Measurements from ENCODE around the gene TPCN2. TPM values are rescaled to one million over a fixed set of nuclear protein-coding genes. Genes with fewer than 3 reads are reported as not detected.

TPCN2 gene
- total and polyA plus RNA-seq, 4 experiments from 2014 or later: 6.6 to 23.0 (median 14.8) TPM

DNA sequence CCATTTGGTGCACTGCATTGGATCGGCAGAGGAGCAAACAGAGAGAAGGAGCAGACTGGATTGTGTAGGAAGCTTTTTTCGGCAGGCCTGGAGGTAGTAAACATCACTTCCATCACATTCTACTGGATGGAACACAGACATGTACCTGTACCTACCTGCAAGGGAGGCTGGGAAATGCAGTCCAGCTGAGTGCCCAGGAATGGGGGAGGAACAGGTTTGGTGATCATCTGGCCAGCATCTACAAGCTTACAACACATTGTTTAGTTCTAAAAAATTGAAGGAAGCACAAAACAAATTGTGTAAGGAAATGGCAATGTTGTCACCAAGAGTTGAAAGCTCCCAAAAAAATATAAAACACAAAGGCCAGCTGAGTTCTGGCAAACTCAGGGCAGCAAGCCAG is 126.1 kb downstream of the TPCN2 start:
- H3K9me3 Mint-ChIP-seq: peaks cover 0 to 12% (median 9%) of the 10 kb centered on the region in 8 donors
- no peaks in the 10 kb centered on the region for H3K36me3 ChIP-seq (ENCODE audit: insufficient read depth, low read length)
- no peaks in the 10 kb centered on the region for H3K4me1 Mint-ChIP-seq
- H3K27me3 ChIP-seq (ENCODE audit: insufficient read depth, low read length): no peaks in the 10 kb centered on the region
- ChIA-PET POLR2A (ENCODE audit: partially characterized antibody) (no interaction called here), CTCF (ENCODE audit: partially characterized antibody) (no interaction called here)
- no peaks in the 10 kb centered on the region for H3K27me3 Mint-ChIP-seq
- no peak overlapping the region for H3K4me3 ChIP-seq (ENCODE audit: low read length in 2 of 2)
- no peaks in the 10 kb centered on the region for H3K9me3 ChIP-seq (ENCODE audit: control insufficient read depth in 1 of 2, low read length in 2 of 2)
- no peaks in the 10 kb centered on the region for H3K36me3 Mint-ChIP-seq
- intact Hi-C loops (cut with micrococcal nuclease): no loop called here
- no peak overlapping the region for H3K27ac ChIP-seq (ENCODE audit: low read depth, low read length)
- no peak overlapping the region for H3K4me3 Mint-ChIP-seq
- H3K4me1 ChIP-seq (ENCODE audit: insufficient read depth, low read length): no peaks in the 10 kb centered on the region
- H3K27ac Mint-ChIP-seq: no peak overlapping the region
- no peak for DNase-seq

GRCh38 chr11:69178819-69179482 is 130.2 kb downstream of the TPCN2 start:
- intact Hi-C loops (cut with micrococcal nuclease): no loop called here
- H3K27ac ChIP-seq (ENCODE audit: low read depth, low read length): no peak overlapping the region
- Mint-ChIP-seq H3K4me3 (no peak overlapping the region), H3K36me3 (no peaks in the 10 kb centered on the region), H3K9me3 (peaks cover 0 to 13% (median 8%) of the 10 kb centered on the region in 8 donors), H3K4me1 (peaks cover 0 to 2% (median 0%) of the 10 kb centered on the region in 4 donors), H3K27me3 (peaks cover 1 to 3% of the 10 kb centered on the region in 2 donors), H3K27ac (no peak overlapping the region)
- H3K27me3 ChIP-seq (ENCODE audit: insufficient read depth, low read length): no peaks in the 10 kb centered on the region
- no peaks in the 10 kb centered on the region for H3K36me3 ChIP-seq (ENCODE audit: insufficient read depth, low read length)
- no peak for DNase-seq
- H3K9me3 ChIP-seq (ENCODE audit: control insufficient read depth in 1 of 2, low read length in 2 of 2): no peaks in the 10 kb centered on the region
- ChIA-PET POLR2A (ENCODE audit: partially characterized antibody) (no interaction called here), CTCF (ENCODE audit: partially characterized antibody) (interaction anchor here (0.9 kb wide), 1 partner anchor 16 kb away, joined by 3 read pairs; no protein-coding TSS in a partner anchor)
- H3K4me1 ChIP-seq (ENCODE audit: insufficient read depth, low read length): no peaks in the 10 kb centered on the region
- H3K4me3 ChIP-seq (ENCODE audit: low read length in 2 of 2): no peak overlapping the region

DNA sequence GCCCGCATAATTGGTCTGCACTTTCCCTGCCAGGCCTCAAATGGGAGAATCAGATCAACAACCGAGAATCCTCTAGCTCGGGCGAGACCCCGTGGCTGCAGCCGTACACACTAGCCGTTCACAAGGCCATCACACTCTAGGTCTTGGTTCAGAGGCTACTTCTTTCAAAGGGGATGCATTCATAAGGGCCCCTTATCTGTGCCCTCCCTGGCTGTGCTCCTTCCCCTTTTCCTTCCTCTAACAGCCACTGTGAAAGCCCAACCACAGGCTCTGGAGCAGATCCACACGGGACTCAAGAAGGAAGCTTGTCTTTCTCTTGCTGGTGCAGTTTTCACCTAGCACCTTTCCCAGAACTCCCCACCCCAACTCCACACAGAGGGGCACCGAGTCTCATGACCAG is 131.5 kb downstream of the TPCN2 start:
- intact Hi-C loops (cut with micrococcal nuclease): no loop called here
- no peaks in the 10 kb centered on the region for H3K36me3 Mint-ChIP-seq
- CTCF ChIA-PET (ENCODE audit: partially characterized antibody): no interaction called here

DNA sequence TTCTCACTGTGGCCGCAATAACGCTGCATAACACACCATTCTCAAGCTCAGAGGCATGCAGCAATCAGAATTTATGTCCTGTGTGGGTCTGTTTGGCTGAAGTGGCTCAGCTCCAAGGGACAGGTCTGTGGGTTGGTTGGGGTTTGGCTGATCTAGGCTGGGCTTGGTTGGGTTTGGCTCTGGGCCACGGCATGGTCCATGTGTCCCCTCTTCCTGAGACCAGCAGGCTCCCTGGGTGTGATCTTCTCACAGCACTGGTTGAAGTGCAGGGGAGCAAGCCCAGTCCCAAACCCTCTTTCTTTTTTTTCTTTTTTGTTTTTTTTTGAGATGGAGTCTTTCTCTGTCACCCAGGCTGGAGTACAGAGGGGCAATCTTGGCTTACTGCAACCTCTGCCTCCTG is 132.0 kb downstream of the TPCN2 start:
- no peak for DNase-seq
- intact Hi-C loops (cut with micrococcal nuclease): no loop called here

More for the DNA sequence above, 131.5 kb downstream of the TPCN2 start:
- no peak for DNase-seq
- Mint-ChIP-seq H3K27ac (no peak overlapping the region), H3K27me3 (peaks cover 1 to 6% of the 10 kb centered on the region in 2 donors), H3K9me3 (peaks cover 0 to 8% (median 2%) of the 10 kb centered on the region in 8 donors), H3K4me3 (no peak overlapping the region), H3K4me1 (peaks cover 0 to 2% (median 0%) of the 10 kb centered on the region in 4 donors)
- Histone ChIP-seq H3K27me3 (ENCODE audit: insufficient read depth, low read length) (no peaks in the 10 kb centered on the region), H3K4me1 (ENCODE audit: insufficient read depth, low read length) (no peaks in the 10 kb centered on the region), H3K27ac (ENCODE audit: low read depth, low read length) (no peak overlapping the region), H3K4me3 (ENCODE audit: low read length in 2 of 2) (no peak overlapping the region), H3K9me3 (ENCODE audit: control insufficient read depth in 1 of 2, low read length in 2 of 2) (no peaks in the 10 kb centered on the region), H3K36me3 (ENCODE audit: insufficient read depth, low read length) (no peaks in the 10 kb centered on the region)
- POLR2A ChIA-PET (ENCODE audit: partially characterized antibody): no interaction called here

GRCh38 chr11:69183613-69184012 is 134.9 kb downstream of the TPCN2 start:
- H3K36me3 Mint-ChIP-seq: no peaks in the 10 kb centered on the region
- Histone ChIP-seq H3K27ac (ENCODE audit: low read depth, low read length) (no peak overlapping the region), H3K4me3 (ENCODE audit: low read length in 2 of 2) (no peak overlapping the region), H3K4me1 (ENCODE audit: insufficient read depth, low read length) (no peaks in the 10 kb centered on the region), H3K9me3 (ENCODE audit: control insufficient read depth in 1 of 2, low read length in 2 of 2) (no peaks in the 10 kb centered on the region), H3K27me3 (ENCODE audit: insufficient read depth, low read length) (peaks cover 3% of the 10 kb centered on the region), H3K36me3 (ENCODE audit: insufficient read depth, low read length) (no peaks in the 10 kb centered on the region)
- H3K4me1 Mint-ChIP-seq: peaks cover 0 to 2% (median 0%) of the 10 kb centered on the region in 4 donors
- H3K4me3 Mint-ChIP-seq: no peak overlapping the region
- ChIA-PET POLR2A (ENCODE audit: partially characterized antibody) (no interaction called here), CTCF (ENCODE audit: partially characterized antibody) (no interaction called here)
- peaks cover 0 to 14% (median 7%) of the 10 kb centered on the region in 8 donors for H3K9me3 Mint-ChIP-seq
- H3K27me3 Mint-ChIP-seq: peaks cover 1 to 7% of the 10 kb centered on the region in 2 donors
- no peak overlapping the region for H3K27ac Mint-ChIP-seq
- no peak for DNase-seq
- intact Hi-C loops (cut with micrococcal nuclease): no loop called here

More for the DNA sequence above, 132.0 kb downstream of the TPCN2 start:
- Histone ChIP-seq H3K27me3 (ENCODE audit: insufficient read depth, low read length) (no peaks in the 10 kb centered on the region), H3K4me3 (ENCODE audit: low read length in 2 of 2) (no peak overlapping the region), H3K9me3 (ENCODE audit: control insufficient read depth in 1 of 2, low read length in 2 of 2) (no peaks in the 10 kb centered on the region), H3K36me3 (ENCODE audit: insufficient read depth, low read length) (no peaks in the 10 kb centered on the region), H3K4me1 (ENCODE audit: insufficient read depth, low read length) (no peaks in the 10 kb centered on the region), H3K27ac (ENCODE audit: low read depth, low read length) (no peak overlapping the region)
- peaks cover 0 to 2% (median 0%) of the 10 kb centered on the region in 4 donors for H3K4me1 Mint-ChIP-seq
- H3K4me3 Mint-ChIP-seq: no peak overlapping the region
- CTCF ChIA-PET (ENCODE audit: partially characterized antibody): no interaction called here
- H3K36me3 Mint-ChIP-seq: no peaks in the 10 kb centered on the region
- POLR2A ChIA-PET (ENCODE audit: partially characterized antibody): no interaction called here
- peaks cover 1 to 6% of the 10 kb centered on the region in 2 donors for H3K27me3 Mint-ChIP-seq
- peaks cover 0 to 5% (median 1%) of the 10 kb centered on the region in 8 donors for H3K9me3 Mint-ChIP-seq
- H3K27ac Mint-ChIP-seq: no peak overlapping the region

Small RNA genes within 50 kb of the gene (microRNA-seq; reads per million reads assigned to microRNA genes)
- gene MIR3164 (ENCODE audit: borderline microRNAs expressed, borderline number of aligned reads, borderline replicate concordance): not detected

Other genes with a start within 250 kb of the TPCN2 start
- gene CPT1A, start 207.0 kb upstream of the TPCN2 start, total RNA-seq: 10 to 100 TPM; 29.3 to 35.5 TPM
- gene CPT1A, start 207.0 kb upstream of the TPCN2 start, polyA plus RNA-seq: 1 to 10 TPM; 7.5 to 7.7 TPM
- gene MRPL21, start 145.1 kb upstream of the TPCN2 start, total RNA-seq: 10 to 100 TPM; 36.2 to 37.3 TPM
- gene MRPL21, start 145.1 kb upstream of the TPCN2 start, polyA plus RNA-seq: 100 to 1,000 TPM; 105 to 151 TPM
- 10 to 100 TPM; 36.8 to 37.6 TPM for gene IGHMBP2, start 145.0 kb upstream of the TPCN2 start, total RNA-seq
- 1 to 10 TPM; 3.8 to 8.7 TPM for gene IGHMBP2, start 145.0 kb upstream of the TPCN2 start, polyA plus RNA-seq
- gene MRGPRD, start 67.9 kb upstream of the TPCN2 start, total RNA-seq: not detected
- gene MRGPRD, start 67.9 kb upstream of the TPCN2 start, polyA plus RNA-seq: under 1 TPM in 1 of 2 donors, not detected in 1; 0.48 TPM
- gene MRGPRF, start 35.7 kb upstream of the TPCN2 start, total RNA-seq: not detected
- gene MRGPRF, start 35.7 kb upstream of the TPCN2 start, polyA plus RNA-seq: not detected
- gene SMIM38, start 107.0 kb downstream of the TPCN2 start, total RNA-seq: under 1 TPM; 0.50 to 0.70 TPM
- not detected for gene SMIM38, start 107.0 kb downstream of the TPCN2 start, polyA plus RNA-seq
- not detected for gene MYEOV, start 245.2 kb downstream of the TPCN2 start, total RNA-seq
- not detected for gene MYEOV, start 245.2 kb downstream of the TPCN2 start, polyA plus RNA-seq

All from CD4-positive, alpha-beta memory T cell (primary cell).